Neural cell (in vitro differentiated cells): Measurements from ENCODE around the gene ZNF121. TPM values are rescaled to one million over a fixed set of nuclear protein-coding genes. Genes with fewer than 3 reads are reported as not detected.

Source experiments
- H2AFZ ChIP-seq: fragments of 200-600, 300-800 bp; sonication (generic), shearing (Covaris generic); 2 replicates; pipeline ENCODE4 v1.6.0; 2014; ENCODE audit warnings: low read depth, mild to moderate bottlenecking, antibody characterized with exemption, low read length, moderate library complexity
- H3F3A ChIP-seq: fragments of 200-600 bp; shearing (Covaris generic); 2 replicates; pipeline ENCODE4 v1.6.1; 2016; ENCODE audit warnings: mild to moderate bottlenecking, moderate library complexity, mixed read lengths, antibody characterized with exemption, low read length; ENCODE audit not compliant: insufficient read depth, poor library complexity, severe bottlenecking
- H3K27ac ChIP-seq: fragments of 200-600, 300-800 bp; sonication (generic), shearing (Covaris generic); 2 replicates; pipeline ENCODE4 v1.5.1; 2014; ENCODE audit warnings: mild to moderate bottlenecking, low read length, moderate library complexity
- H3K27me3 ChIP-seq: fragments of 300-800, 200-600 bp; sonication (generic), shearing (Covaris generic); 2 replicates; pipeline ENCODE4 v1.6.0; 2014; ENCODE audit warnings: mild to moderate bottlenecking, low read depth, low read length, moderate library complexity; ENCODE audit not compliant: insufficient read depth
- H3K36me3 ChIP-seq: fragments of 300-800, 200-600 bp; sonication (generic), shearing (Covaris generic); 2 replicates; pipeline ENCODE4 v1.5.1; 2014; ENCODE audit warnings: mild to moderate bottlenecking, antibody characterized with exemption, low read length, moderate library complexity; ENCODE audit not compliant: insufficient read depth
- H3K4me2 ChIP-seq: fragments of 300-800, 200-600 bp; sonication (generic), shearing (Covaris generic); 2 replicates; pipeline ENCODE4 v1.6.0; 2014; ENCODE audit warnings: mild to moderate bottlenecking, low read length
- H3K4me3 ChIP-seq: fragments of 300-800, 200-600 bp; sonication (generic), shearing (Covaris generic); 2 replicates; pipeline ENCODE4 v1.5.1; 2014; ENCODE audit warnings: mild to moderate bottlenecking, low read length, moderate library complexity
- H3K79me2 ChIP-seq: fragments of 200-600 bp; shearing (Covaris generic); replicated peaks from 2 replicates; pipeline ENCODE4 v1.6.0; 2014; ENCODE audit warnings: mild to moderate bottlenecking, low read length, moderate library complexity; ENCODE audit not compliant: insufficient read depth
- H3K9ac ChIP-seq: fragments of 300-800, 200-600 bp; sonication (generic), shearing (Covaris generic); 2 replicates; pipeline ENCODE4 v1.6.1; 2016; ENCODE audit warnings: mild to moderate bottlenecking, low read length, mixed read lengths
- H3K9me2 ChIP-seq: fragments of 200-600 bp; shearing (Covaris generic); 2 replicates; pipeline ENCODE4 v1.6.1; 2016; ENCODE audit warnings: mild to moderate bottlenecking, low read length, mixed read lengths; ENCODE audit not compliant: insufficient read depth
- H3K9me3 ChIP-seq: fragments of 200-600, 300-800 bp; sonication (generic), shearing (Covaris generic); 2 replicates; pipeline ENCODE4 v1.6.1; 2016; ENCODE audit warnings: mild to moderate bottlenecking, mixed run types, low read length, moderate library complexity, mixed read lengths
- H4K20me1 ChIP-seq: fragments of 200-600 bp; shearing (Covaris generic); 2 replicates; pipeline ENCODE4 v1.6.1; 2016; ENCODE audit warnings: mild to moderate bottlenecking, mixed run types; ENCODE audit not compliant: insufficient read depth
- EP300 ChIP-seq: fragments of 450-650 bp; conservative IDR thresholded peaks from 2 replicates; pipeline ENCODE4 v1.6.1; 2014; ENCODE audit warnings: antibody characterized with exemption, mild to moderate bottlenecking, moderate library complexity; ENCODE audit not compliant: poor library complexity, severe bottlenecking
- EZH2 ChIP-seq: fragments of 200-600, 300-800 bp; shearing (Covaris generic), sonication (generic); IDR thresholded peaks from 2 replicates; pipeline ENCODE4 v1.6.1; 2014; ENCODE audit warnings: antibody characterized with exemption, low read length, borderline replicate concordance, mild to moderate bottlenecking; ENCODE audit not compliant: insufficient read depth, poor library complexity, severe bottlenecking
- MXI1 ChIP-seq: fragments of 450-650 bp; conservative IDR thresholded peaks from 2 replicates; pipeline ENCODE4 v1.6.1; 2014; ENCODE audit warnings: antibody characterized with exemption, mild to moderate bottlenecking; ENCODE audit not compliant: poor library complexity, severe bottlenecking
- POLR2AphosphoS5 ChIP-seq: IDR thresholded peaks from 2 replicates; pipeline ENCODE4 v1.6.1; 2012
- SMC3 ChIP-seq: fragments of 450-650 bp; conservative IDR thresholded peaks from 2 replicates; pipeline ENCODE4 v1.6.1; 2014; ENCODE audit warnings: antibody characterized with exemption, mild to moderate bottlenecking, moderate library complexity; ENCODE audit not compliant: poor library complexity
- TAF1 ChIP-seq: IDR thresholded peaks from 2 replicates; pipeline ENCODE4 v1.6.1; 2012; ENCODE audit warnings: low read depth
- polyA minus RNA-seq: library from RNA; depleted of rRNA, polyadenylated mRNA; stranded (reverse); fragments of >200 nt; gene quantifications from 2 replicates; pipeline ENCODE4 v1.2.3, GENCODE V29; 2014
- polyA plus RNA-seq: library from polyadenylated mRNA; depleted of rRNA; stranded (reverse); fragments of >200 nt; gene quantifications from 2 replicates; pipeline ENCODE4 v1.2.3, GENCODE V29; 2014
- TF ChIP-seq, protein P1 (sequence below): IDR thresholded peaks from 2 replicates; pipeline ENCODE4 v1.6.1; 2012; ENCODE audit warnings: borderline replicate concordance
- TF ChIP-seq, protein P2 (sequence below): fragments of 450-650 bp; IDR thresholded peaks from 2 replicates; pipeline ENCODE4 v1.5.1; 2014; ENCODE audit warnings: antibody characterized with exemption, mild to moderate bottlenecking, moderate library complexity; ENCODE audit not compliant: poor library complexity, severe bottlenecking

The ZNF121 gene
- polyA plus RNA-seq, result 29.5 and 32.4 TPM in 2 replicates
- polyA minus RNA-seq, result 157 and 165 TPM in 2 replicates

- peak within 1 kb of the TSS; percentile 61 for H3K4me2 ChIP-seq
- peak within 1 kb of the TSS; percentile 96 for H3K27ac ChIP-seq
- H2AFZ ChIP-seq, result peak within 1 kb of the TSS; percentile 99
- H3K36me3 ChIP-seq, result peaks cover 1% of the 10 kb centered on the region
- H3F3A ChIP-seq, result no peaks in the 10 kb centered on the region
- H3K4me3 ChIP-seq, result peak within 1 kb of the TSS; percentile 99
- H3K9me3 ChIP-seq, result peaks cover 6% of the 10 kb centered on the region
- TF ChIP-seq EZH2 (no peak), MXI1 (peak; percentile 98), EP300 (peak; percentile 56), SMC3 (peak; percentile 27), POLR2AphosphoS5 (peak; percentile 95)
- TF ChIP-seq, protein P1, sequence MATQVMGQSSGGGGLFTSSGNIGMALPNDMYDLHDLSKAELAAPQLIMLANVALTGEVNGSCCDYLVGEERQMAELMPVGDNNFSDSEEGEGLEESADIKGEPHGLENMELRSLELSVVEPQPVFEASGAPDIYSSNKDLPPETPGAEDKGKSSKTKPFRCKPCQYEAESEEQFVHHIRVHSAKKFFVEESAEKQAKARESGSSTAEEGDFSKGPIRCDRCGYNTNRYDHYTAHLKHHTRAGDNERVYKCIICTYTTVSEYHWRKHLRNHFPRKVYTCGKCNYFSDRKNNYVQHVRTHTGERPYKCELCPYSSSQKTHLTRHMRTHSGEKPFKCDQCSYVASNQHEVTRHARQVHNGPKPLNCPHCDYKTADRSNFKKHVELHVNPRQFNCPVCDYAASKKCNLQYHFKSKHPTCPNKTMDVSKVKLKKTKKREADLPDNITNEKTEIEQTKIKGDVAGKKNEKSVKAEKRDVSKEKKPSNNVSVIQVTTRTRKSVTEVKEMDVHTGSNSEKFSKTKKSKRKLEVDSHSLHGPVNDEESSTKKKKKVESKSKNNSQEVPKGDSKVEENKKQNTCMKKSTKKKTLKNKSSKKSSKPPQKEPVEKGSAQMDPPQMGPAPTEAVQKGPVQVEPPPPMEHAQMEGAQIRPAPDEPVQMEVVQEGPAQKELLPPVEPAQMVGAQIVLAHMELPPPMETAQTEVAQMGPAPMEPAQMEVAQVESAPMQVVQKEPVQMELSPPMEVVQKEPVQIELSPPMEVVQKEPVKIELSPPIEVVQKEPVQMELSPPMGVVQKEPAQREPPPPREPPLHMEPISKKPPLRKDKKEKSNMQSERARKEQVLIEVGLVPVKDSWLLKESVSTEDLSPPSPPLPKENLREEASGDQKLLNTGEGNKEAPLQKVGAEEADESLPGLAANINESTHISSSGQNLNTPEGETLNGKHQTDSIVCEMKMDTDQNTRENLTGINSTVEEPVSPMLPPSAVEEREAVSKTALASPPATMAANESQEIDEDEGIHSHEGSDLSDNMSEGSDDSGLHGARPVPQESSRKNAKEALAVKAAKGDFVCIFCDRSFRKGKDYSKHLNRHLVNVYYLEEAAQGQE, result peak; percentile 75
- TF ChIP-seq, protein P2, sequence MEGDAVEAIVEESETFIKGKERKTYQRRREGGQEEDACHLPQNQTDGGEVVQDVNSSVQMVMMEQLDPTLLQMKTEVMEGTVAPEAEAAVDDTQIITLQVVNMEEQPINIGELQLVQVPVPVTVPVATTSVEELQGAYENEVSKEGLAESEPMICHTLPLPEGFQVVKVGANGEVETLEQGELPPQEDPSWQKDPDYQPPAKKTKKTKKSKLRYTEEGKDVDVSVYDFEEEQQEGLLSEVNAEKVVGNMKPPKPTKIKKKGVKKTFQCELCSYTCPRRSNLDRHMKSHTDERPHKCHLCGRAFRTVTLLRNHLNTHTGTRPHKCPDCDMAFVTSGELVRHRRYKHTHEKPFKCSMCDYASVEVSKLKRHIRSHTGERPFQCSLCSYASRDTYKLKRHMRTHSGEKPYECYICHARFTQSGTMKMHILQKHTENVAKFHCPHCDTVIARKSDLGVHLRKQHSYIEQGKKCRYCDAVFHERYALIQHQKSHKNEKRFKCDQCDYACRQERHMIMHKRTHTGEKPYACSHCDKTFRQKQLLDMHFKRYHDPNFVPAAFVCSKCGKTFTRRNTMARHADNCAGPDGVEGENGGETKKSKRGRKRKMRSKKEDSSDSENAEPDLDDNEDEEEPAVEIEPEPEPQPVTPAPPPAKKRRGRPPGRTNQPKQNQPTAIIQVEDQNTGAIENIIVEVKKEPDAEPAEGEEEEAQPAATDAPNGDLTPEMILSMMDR, result no peak
- peaks cover 46% of the 10 kb centered on the region for H3K79me2 ChIP-seq
- no peaks in the 10 kb centered on the region for H3K9me2 ChIP-seq
- H3K27me3 ChIP-seq, result no peaks in the 10 kb centered on the region
- peak within 1 kb of the TSS; percentile 97 for H3K9ac ChIP-seq
- no peaks in the 10 kb centered on the region for H4K20me1 ChIP-seq
Measured at GRCh38 chr19:9584073-9584833, at the start of gene ZNF121. TSS of gene ZNF121 (minus strand) at chr19:9584504. CDS start at chr19:9568097, 16,407 bp downstream.

GRCh38 chr19:9627856-9628255 is 43.6 kb upstream of the ZNF121 start:
- Histone ChIP-seq H4K20me1 (no peaks in the 10 kb centered on the region), H3K27ac (no peak overlapping the region), H3F3A (no peaks in the 10 kb centered on the region), H3K4me2 (no peak overlapping the region), H3K79me2 (peaks cover 5% of the 10 kb centered on the region), H3K9ac (no peak overlapping the region), H3K9me3 (no peaks in the 10 kb centered on the region), H2AFZ (no peak overlapping the region), H3K4me3 (no peak overlapping the region), H3K27me3 (no peaks in the 10 kb centered on the region), H3K36me3 (peaks cover 3% of the 10 kb centered on the region), H3K9me2 (no peaks in the 10 kb centered on the region)
- TF ChIP-seq, protein P1, result no peak
- TF ChIP-seq POLR2AphosphoS5 (no peak), SMC3 (no peak), MXI1 (no peak), TAF1 (no peak), EZH2 (no peak), EP300 (no peak)
